Ovary (tissue), 3 donors: ENCODE data around the gene PRIMA1.

Experiments used
- CTCF ChIP-seq, 3 donors: fragments of 450-650 bp in 2 of 3; fragments of 200-600 bp in 1 of 3; IDR thresholded peaks; one replicate each; pipeline versions ENCODE4 v1.5.1 to v1.8.0; 2016 to 2022; ENCODE audit warnings: antibody characterized with exemption in 3 of 3, mild to moderate bottlenecking in 1 of 3
- POLR2A ChIP-seq: fragments of 450-650 bp; IDR thresholded peaks from one replicate; pipeline ENCODE4 v1.6.1; 2017; ENCODE audit warnings: antibody characterized with exemption, mild to moderate bottlenecking, moderate library complexity
- donor health status: DM: no; HTN: no; CAD: no.

GRCh38 chr14:93733631-93734030 is 54.7 kb downstream of the PRIMA1 start:
- TF ChIP-seq POLR2A: no peak
- no peak for TF ChIP-seq CTCF (IDR thresholded peaks at IDR 0.05)
